ENCODE measurements around the gene KBTBD4. TPM values are rescaled to one million over a fixed set of nuclear protein-coding genes. Genes with fewer than 3 reads are reported as not detected.
"Not testable (repeated sequence)": the region's sequence is repeated elsewhere in the genome, so short reads cannot be mapped to it uniquely, and the experiment has no call there.

The KBTBD4 gene
- total RNA-seq, 1 experiment from 2014 or later: 22.1 TPM

DNA sequence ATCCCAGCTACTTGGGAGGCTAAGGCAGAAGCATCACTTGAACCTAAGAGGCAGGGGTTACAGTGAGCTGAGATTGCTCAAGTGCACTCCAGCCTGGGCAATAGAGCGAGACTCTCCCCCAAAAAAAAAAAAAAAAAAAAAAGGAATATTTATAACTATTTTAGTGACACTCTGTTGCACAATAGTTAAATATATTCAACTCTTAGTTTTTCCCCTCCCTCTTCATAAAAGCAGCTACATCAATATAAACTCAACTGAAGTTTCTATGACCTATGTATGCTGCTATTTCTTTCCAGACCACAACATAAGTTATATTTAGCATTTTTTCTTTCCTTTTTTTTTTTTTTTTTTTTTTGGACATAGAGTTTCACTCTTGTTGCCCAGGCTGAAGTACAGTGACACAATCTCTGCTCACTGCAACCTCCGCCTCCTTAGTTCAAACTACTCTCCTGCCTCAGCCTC is 45.0 kb downstream of the KBTBD4 start:
- no peaks in the 10 kb centered on the region for H3K9me3 ChIP-seq (replicated peaks)
- no peak overlapping the region for H3K4me3 ChIP-seq
- no peak for DNase-seq
- no peak overlapping the region for H3K27ac ChIP-seq
- H3K4me1 ChIP-seq: no peaks in the 10 kb centered on the region; the same call in 1 of the 2 replicates
- peaks cover 6% of the 10 kb centered on the region for H3K36me3 ChIP-seq
- H3K27me3 ChIP-seq: no peaks in the 10 kb centered on the region

DNA sequence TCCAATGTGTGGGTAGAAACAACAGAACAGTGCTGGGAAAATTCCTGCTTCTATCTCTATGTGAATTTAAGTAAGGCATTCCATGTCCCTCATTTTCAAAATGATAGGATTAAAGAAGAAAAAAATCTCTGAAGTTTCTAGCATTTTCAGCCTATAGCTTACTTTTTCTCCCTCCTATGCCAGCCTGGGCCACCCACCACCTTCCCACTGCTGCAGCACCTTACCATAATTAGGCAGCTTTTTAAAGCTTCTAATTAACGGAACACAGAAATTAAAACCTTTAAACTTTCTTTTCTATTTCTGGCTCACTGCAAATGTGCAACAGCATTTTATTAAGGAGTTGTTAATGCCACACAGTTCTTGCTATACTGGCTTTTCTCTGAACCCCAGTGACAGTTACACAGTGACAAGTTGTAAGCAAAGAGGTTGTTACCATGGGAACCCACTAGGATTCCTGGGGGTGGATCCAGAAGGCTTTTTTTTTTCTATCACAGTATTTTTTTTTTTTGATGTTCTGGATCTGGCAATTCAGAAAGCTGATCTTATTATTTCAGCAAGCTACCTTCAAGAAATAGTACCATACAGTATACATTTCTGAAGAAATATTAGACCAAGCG is 46.1 kb downstream of the KBTBD4 start:
- DNase-seq: no peak
- Histone ChIP-seq H3K27me3 (no peaks in the 10 kb centered on the region), H3K4me1 (no peaks in the 10 kb centered on the region; the same call in 1 of the 2 replicates), H3K36me3 (peaks cover 8% of the 10 kb centered on the region), H3K27ac (no peak overlapping the region), H3K9me3 (replicated peaks) (no peaks in the 10 kb centered on the region), H3K4me3 (no peak overlapping the region)

DNA sequence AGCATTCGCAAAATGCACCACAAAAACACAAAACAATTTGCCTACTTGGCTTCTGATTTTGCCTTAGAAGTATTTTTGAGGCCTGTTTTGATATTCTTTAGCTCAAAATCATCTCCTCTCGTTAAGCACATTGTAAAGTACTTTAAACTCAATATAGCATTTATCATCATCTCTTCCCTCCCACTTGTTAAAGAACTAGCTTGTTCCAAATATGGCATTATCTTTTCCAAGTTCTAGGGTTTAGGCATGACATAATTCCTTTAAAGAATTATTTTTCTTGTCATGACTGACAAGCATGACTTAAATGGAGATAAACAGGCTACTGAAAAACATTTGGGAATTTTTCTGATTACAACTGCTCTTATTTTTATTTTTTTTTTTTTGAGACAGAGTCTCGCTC is 47.1 kb downstream of the KBTBD4 start:
- Histone ChIP-seq H3K27ac (no peak overlapping the region), H3K4me3 (no peak overlapping the region), H3K36me3 (peaks cover 13% of the 10 kb centered on the region), H3K27me3 (no peaks in the 10 kb centered on the region), H3K9me3 (replicated peaks) (no peaks in the 10 kb centered on the region), H3K4me1 (no peaks in the 10 kb centered on the region; the same call in 1 of the 2 replicates)
- DNase-seq: no peak

- not testable (repeated sequence) for DNase-seq; H3K9me3 ChIP-seq (replicated peaks); H3K27me3 ChIP-seq; H3K27ac ChIP-seq; H3K4me1 ChIP-seq; H3K4me3 ChIP-seq
- peaks cover 12% of the 10 kb centered on the region for H3K36me3 ChIP-seq
Observed at GRCh38 chr11:47530721-47531120, 48.0 kb downstream of the KBTBD4 start.

DNA sequence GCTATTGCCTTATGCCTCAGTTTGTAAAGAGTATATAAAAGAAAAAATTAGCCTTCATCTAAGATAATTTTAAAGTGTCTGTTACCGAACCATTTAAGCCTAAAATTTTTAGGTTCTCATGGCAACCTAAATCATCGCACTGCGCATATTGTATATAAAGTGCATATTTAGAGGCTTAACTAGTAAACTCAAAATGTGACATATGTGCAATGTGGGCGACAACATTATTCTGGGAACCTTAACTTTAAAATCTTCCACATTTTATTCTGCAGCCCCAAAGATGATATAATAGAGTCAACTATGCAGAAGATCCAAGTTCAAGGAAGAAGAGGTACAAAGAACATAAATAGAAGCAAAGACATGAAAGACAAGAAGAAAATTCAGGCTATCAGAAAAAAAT is 48.8 kb downstream of the KBTBD4 start:
- peaks cover 15% of the 10 kb centered on the region for H3K36me3 ChIP-seq
- H3K4me3 ChIP-seq: no peak overlapping the region
- H3K27ac ChIP-seq: no peak overlapping the region
- no peak for DNase-seq
- no peaks in the 10 kb centered on the region for H3K9me3 ChIP-seq (replicated peaks)
- no peaks in the 10 kb centered on the region for H3K27me3 ChIP-seq
- no peaks in the 10 kb centered on the region; the same call in 1 of the 2 replicates for H3K4me1 ChIP-seq

DNA sequence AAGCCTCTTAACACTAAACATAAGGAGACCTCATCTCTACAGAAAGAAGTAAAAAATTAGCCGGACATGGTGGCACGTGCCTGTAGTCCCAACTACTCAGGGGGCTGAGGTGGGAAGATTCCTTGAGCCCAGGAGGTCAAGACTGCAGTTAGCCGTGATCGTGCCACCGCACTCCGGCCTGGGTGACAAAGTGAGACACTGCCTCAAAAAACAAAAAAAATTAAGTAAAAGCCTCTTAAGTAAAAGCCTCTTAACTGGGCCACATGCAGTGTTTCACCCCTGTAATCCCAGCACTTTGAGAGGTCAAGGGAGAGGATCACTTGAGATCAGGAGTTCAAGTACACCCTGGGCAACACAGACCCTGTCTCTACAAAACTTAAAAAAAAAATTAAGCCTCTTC is 51.6 kb downstream of the KBTBD4 start:
- H3K36me3 ChIP-seq: peaks cover 17% of the 10 kb centered on the region
- peaks cover 13% of the 10 kb centered on the region for H3K4me1 ChIP-seq
- H3K27ac ChIP-seq: no peak overlapping the region
- H3K4me3 ChIP-seq: no peak overlapping the region
- no peaks in the 10 kb centered on the region for H3K9me3 ChIP-seq (replicated peaks)
- no peaks in the 10 kb centered on the region for H3K27me3 ChIP-seq
- no peak for DNase-seq

DNA sequence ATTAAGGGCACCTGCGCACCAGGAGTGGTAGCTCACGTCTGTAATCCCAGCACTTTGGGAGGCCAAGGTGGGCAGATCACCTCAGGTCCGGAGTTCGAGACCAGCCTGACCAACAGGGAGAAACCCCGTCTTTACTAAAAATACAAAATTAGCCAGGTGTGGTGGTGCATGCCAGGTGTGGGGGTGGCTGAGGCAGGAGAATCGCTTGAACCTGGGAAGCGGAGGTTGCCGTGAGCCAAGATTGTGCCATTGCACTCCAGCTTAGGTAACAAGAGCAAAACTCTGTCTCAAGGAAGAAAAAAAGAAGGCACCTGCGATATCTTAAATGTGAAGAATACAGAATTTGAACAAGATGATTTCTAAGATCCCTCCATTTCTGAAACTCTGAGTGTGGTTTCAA is 52.7 kb downstream of the KBTBD4 start:
- H3K27ac ChIP-seq; H3K27me3 ChIP-seq; DNase-seq; H3K9me3 ChIP-seq (replicated peaks); H3K4me3 ChIP-seq: not testable (repeated sequence)
- Histone ChIP-seq H3K4me1 (peaks cover 13% of the 10 kb centered on the region), H3K36me3 (peaks cover 20% of the 10 kb centered on the region)

DNA sequence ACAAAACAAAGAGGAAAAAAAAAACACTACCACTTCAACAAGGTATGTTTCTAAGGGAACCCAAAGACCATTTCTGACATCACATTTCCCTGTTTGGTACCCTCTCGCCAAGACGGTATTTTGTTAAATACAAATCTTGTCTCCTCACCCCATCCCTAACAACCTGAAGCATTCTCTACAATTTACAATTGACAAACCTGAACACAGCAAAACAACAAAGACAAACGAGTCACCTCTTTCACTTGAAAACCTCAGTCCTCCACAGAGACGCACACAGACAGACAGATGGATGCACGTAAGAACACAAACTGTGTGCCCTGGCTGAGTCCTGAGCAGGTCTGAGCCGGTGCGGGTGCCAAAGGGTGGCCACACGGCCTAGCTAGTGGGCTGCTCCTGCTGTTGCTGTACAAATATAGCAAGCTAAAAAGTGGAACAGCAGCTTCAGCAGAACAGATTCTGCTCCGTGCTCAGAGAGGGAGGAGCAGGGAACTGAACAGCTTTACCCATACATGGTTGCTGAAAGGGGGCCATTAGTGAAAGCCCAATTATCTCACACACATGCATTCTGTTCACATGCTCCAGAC is 54.4 kb downstream of the KBTBD4 start:
- peaks cover 20% of the 10 kb centered on the region for H3K36me3 ChIP-seq
- no peak for DNase-seq
- H3K27ac ChIP-seq: no peak overlapping the region
- H3K9me3 ChIP-seq (replicated peaks): no peaks in the 10 kb centered on the region
- no peaks in the 10 kb centered on the region for H3K27me3 ChIP-seq
- no peak overlapping the region for H3K4me3 ChIP-seq
- H3K4me1 ChIP-seq: peaks cover 13% of the 10 kb centered on the region

- H3K9me3 ChIP-seq (replicated peaks): no peaks in the 10 kb centered on the region
- H3K36me3 ChIP-seq: peaks cover 20% of the 10 kb centered on the region
- DNase-seq: peak; percentile 20 to 40
- H3K27me3 ChIP-seq: no peaks in the 10 kb centered on the region
- no peak overlapping the region for H3K27ac ChIP-seq
- H3K4me1 ChIP-seq: peaks cover 13% of the 10 kb centered on the region
- no peak overlapping the region for H3K4me3 ChIP-seq
Observed at GRCh38 chr11:47523490-47524225, 55.1 kb downstream of the KBTBD4 start.

Other genes with a start within 250 kb of the KBTBD4 start
- gene MYBPC3, start 226.3 kb downstream of the KBTBD4 start, total RNA-seq (2014; rRNA removed; shearing (Covaris generic)): not detected in 2 replicates
- gene SPI1, start 200.4 kb downstream of the KBTBD4 start, total RNA-seq (2014; rRNA removed; shearing (Covaris generic)): not detected in 2 replicates
- gene SLC39A13, start 170.4 kb downstream of the KBTBD4 start, total RNA-seq (2014; rRNA removed; shearing (Covaris generic)): 17.3 and 24.4 TPM in 2 replicates
- gene PSMC3, start 152.5 kb downstream of the KBTBD4 start, total RNA-seq (2014; rRNA removed; shearing (Covaris generic)): 236 and 258 TPM in 2 replicates
- gene RAPSN, start 129.8 kb downstream of the KBTBD4 start, total RNA-seq (2014; rRNA removed; shearing (Covaris generic)): 91.3 and 93.5 TPM in 2 replicates
- 107 and 108 TPM in 2 replicates for gene CELF1, start 25.8 kb downstream of the KBTBD4 start, total RNA-seq (2014; rRNA removed; shearing (Covaris generic))
- gene PTPMT1, start 13.4 kb downstream of the KBTBD4 start, total RNA-seq (2014; rRNA removed; shearing (Covaris generic)): 47.9 and 53.3 TPM in 2 replicates
- gene NDUFS3, start 104 bp upstream of the KBTBD4 start, total RNA-seq (2014; rRNA removed; shearing (Covaris generic)): 118 and 135 TPM in 2 replicates
- gene FAM180B, start 7.7 kb upstream of the KBTBD4 start, total RNA-seq (2014; rRNA removed; shearing (Covaris generic)): 0.16 and 0.43 TPM in 2 replicates
- gene C1QTNF4, start 15.4 kb upstream of the KBTBD4 start, total RNA-seq (2014; rRNA removed; shearing (Covaris generic)): not detected in 2 replicates
- gene MTCH2, start 63.6 kb upstream of the KBTBD4 start, total RNA-seq (2014; rRNA removed; shearing (Covaris generic)): 119 TPM in 2 replicates
- gene AGBL2, start 136.4 kb upstream of the KBTBD4 start, total RNA-seq (2014; rRNA removed; shearing (Covaris generic)): 0.04 and 0.41 TPM in 2 replicates
- 72.0 and 90.0 TPM in 2 replicates for gene FNBP4, start 188.4 kb upstream of the KBTBD4 start, total RNA-seq (2014; rRNA removed; shearing (Covaris generic))